ENCODE measurements around the gene FLVCR2.
A peak's percentile ranks its signal among the peaks of the same experiment; 100 is the strongest.

Gene FLVCR2

DNA sequence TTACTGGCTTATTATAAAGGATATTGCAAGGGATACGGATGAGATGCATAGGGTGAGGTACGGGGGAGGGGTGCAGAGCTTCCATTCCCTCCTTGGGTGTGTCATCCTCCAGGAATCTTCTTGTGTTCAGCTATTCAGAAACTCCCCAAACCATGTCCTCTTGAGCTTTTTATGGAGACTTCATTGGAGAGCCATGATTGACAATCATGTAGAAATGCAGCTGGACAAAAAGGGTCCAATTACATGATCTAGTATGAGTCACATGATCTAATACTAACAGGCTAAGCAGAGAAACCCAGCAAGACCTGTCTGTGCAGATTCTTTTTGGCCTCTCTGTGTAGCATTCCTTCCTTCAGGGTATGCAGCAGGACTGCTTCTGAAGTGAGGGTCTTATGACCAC lies 23.9 kb upstream of the FLVCR2 start:
- no peak for DNase-seq (ENCODE audit: low read depth, low spot score)

DNA sequence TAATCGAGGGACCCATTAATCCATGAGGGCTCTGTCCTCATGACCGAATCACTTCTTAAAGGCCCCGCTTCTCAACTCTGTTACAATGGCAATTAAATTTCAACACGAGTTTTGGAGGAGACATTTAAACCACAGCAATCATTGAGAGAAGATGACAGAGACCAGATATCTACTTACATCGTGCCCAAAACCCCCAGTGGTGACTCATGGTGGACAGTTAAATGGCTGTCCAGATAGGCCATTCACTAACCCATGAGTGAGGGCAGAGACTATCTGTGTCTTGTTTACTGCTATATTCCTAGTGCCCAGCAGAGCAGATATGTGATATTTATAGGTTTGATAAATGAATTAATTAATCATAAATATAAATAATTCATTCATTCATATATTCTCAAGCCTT lies 20.0 kb upstream of the FLVCR2 start:
- no peak for DNase-seq (ENCODE audit: low read depth, low spot score)

DNA sequence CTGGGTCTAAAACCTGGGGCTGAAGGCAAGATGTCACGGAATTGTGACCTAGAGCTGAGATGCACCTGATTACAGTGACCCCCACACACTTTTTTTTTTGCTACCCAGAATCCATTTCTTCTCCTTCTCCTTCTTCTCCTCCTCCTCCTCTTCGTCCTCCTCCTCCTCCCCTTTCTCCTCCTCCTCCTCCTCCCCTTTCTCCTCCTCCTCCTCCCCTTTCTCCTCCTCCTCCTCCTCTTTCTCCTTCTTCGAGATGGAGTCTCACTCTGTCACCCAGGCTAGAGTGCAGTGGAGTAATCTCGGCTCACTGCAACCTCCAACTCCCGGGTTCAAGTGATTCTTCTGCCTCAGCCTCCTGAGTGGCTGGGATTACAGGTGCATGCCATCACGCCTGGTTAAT lies 19.4 kb upstream of the FLVCR2 start:
- DNase-seq (ENCODE audit: low read depth, low spot score) = no peak

DNA sequence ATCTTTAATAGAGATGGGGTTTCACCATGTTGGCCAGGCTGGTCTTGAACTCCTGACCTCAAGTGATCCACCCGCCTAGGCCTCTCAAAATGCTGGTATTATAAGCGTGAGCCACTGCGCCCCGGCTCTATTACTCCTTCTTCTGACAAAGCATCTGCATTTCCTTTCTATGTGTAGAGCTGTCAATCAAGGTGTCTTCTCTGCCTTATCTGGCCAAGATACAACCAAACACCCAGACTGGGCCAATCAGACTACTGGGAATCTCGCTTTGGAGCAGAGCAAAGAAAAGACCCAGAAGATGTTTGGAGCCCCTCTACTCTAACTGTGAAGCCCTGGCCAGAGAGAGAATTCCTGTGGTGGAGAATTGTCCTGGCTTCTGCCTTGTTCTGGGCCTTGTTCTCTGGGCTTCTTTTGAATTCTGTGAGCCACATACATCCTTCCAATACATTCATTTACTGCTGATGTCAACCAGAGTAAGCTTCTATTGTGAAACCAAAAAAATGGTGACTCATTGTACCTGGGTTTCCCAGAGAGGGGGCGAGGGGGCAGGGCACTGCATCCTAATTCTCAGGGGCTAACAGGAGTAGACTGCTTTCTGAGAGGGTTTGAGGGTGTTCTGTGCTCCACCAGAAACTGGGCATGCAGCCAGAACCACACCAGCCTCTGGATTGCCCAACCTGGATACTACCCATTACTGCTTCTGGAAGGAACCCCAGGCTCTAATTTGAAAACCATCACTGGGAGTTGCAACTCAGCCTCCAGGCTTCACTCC lies 18.8 kb upstream of the FLVCR2 start:
- peak; percentile 27 for DNase-seq (ENCODE audit: low read depth, low spot score)

DNA sequence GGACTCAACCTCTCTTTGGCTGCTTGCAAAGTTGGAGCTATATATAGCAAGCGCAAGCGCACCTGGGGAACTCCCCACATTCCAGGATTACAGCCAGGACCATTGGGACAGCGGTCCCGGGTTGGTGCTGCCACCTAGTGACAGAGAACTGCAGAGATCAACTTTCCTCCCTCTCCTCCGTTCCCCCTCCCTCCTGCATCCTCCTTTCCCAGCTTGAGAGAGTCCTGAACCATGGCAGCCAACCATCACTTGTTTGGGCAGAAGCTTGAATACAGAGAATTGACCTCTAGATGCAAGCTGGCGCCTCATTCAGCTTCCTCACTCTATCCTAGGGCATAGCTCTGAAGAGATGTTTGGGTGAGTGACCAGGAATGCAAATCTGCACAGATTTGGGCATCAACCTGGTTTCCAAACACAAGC lies 17.4 kb upstream of the FLVCR2 start:
- DNase-seq (ENCODE audit: low read depth, low spot score) = no peak

DNA sequence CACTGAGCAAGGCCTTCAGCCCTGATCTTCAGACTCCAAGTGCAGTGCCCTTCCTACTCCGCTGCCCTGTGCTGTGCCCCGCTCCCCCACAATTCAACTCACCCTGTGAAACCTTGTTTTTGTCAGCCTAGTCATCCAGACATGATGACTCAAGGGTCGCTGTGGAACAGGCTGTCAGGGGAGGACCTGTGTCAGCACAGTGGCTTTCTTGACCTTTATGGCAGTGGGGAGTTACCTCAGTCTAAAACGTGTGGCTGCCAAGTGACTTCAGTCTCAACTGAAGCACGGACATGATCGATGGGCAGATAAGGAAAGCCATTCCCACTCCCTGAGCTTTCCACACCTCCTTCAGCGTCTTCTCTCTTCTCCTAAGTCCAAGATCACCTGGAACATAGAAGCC lies 16.3 kb upstream of the FLVCR2 start:
- peak; percentile 38 for DNase-seq (ENCODE audit: low read depth, low spot score)

DNA sequence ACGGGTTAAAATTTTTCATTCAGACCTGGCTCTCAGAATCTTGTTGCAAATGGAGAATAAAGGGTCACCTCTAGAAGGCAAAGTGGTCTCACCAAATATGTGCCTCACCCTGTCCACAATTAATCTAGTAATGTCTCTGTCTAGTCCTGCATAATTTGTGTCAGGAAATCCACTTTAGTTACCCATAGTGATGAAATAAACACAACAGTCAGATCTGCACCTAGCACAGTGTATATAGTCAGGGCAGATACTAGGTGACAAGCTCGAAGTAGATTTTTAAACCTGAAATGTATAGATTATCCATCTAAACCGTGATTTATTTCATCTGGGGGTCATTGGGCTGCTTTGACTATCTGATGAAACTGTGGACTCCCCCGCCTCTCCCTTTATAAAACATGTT lies 15.9 kb upstream of the FLVCR2 start:
- no peak for DNase-seq (ENCODE audit: low read depth, low spot score)

DNA sequence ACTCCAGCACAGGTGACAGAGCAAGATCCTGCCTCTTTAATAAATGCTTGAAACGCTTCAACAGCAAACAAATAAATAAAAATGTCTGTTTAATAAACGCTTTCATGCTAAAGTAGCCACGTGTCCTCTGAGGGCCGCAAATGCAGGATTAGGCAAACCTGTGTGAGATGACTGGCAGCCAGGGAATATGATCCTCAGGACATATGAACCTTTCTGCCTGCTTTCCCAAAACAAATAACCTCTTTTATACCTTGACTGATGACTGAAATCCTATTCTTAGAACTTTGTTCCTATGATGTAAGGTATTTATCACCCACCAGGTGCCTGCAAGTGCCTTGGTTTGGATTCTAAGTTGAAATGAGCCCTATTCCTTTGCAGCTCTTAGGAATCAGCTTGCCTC lies 14.5 kb upstream of the FLVCR2 start:
- no peak for DNase-seq (ENCODE audit: low read depth, low spot score)

DNA sequence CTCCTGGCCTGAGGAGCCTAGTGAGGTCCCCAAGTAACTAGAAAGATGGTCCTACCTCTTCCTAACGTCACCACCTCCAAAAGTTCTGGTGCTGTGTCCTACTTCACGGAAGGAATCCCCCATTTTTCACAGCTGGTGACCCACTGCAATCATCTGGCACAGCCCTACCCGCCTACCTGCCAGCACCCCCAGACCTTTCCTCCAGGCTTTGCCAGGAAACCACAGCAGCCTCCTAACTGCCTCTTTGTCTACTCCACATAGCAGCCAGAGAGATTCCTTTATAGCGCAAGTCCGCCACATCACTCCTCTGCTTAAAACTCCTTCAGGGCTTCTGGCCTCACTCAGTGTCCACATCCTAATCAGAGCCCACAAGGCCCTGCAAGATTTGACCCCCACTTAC lies 13.4 kb upstream of the FLVCR2 start:
- DNase-seq (ENCODE audit: low read depth, low spot score) = no peak

DNA sequence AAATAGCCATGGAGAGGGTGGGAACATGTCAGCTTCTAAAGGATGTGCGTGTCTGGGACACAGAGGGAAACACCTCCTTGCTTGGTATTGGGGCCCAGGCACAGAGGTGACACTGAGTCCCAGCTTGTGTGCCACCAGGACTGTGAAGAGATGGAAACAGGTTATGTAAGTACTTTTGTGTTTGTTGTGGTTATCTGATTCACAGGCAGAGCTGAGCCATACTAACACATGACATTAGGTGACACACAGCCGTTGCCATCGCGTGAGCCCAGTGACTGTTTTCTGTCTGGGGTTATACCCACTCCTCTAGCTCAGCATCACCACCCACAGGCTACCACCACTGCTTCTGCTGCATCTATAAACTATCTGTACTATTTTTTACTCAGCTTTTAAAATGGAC lies 12.1 kb upstream of the FLVCR2 start:
- peak; percentile 73 for DNase-seq (ENCODE audit: low read depth, low spot score)

DNA sequence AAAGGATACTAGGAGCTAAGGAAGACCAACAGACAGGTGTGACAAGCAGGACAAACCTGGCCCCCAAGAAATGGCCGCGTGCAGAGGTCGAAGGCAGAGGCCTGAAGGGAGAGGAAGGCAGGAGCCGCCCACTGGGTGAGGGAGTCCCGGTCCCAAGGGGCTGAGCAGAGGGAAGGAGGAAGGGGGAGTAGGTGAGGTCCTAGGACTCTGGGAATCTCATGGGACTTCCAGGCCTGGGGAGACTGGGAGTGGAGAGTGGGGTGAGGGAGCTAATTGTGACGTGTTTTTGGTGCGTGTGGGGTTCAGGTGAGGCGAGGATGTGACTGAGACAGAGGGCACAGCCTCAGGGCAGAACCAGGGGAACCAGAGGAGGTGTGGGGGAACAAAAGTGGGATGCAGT lies 11.7 kb upstream of the FLVCR2 start:
- DNase-seq (ENCODE audit: low read depth, low spot score) = no peak

DNA sequence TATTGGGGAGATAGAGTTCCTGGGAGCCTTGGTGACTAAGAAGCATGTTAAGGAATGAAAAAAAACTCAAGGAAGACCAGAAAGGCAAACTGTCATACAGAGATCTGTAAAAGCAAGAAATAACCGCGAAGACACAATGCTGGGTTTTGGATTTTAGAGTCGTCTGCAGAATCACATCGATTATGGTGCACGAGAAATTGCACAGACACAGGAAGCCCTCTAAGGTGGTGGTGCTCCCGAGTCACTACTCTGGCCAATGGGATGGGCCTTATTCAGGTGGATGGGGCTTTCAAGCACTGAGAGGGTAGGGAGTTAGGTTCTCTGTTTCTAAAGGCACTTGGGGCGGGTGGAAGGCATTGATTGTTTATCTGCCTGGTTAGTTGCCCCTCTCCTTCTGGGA lies 10.3 kb upstream of the FLVCR2 start:
- DNase-seq (ENCODE audit: low read depth, low spot score) = no peak

DNA sequence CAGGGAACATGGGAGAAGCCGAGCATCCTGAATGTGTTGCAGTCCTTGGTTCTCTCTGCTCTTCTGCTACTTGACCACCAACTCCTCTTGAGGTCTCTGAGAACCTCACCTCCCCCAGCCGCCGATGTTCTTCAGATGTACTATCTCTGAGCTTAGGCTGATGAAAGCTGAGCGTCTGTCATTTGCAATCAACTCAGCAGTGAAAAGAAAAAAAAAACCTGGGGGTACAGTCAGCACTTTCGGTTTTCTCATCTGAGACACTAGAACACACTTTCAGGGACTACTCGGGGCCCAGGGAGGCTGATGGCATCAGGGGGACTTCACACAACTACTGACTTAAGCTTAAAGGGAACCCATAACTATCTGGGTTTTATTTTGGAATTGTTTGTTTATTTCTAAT lies 9.6 kb upstream of the FLVCR2 start:
- no peak for DNase-seq (ENCODE audit: low read depth, low spot score)

DNA sequence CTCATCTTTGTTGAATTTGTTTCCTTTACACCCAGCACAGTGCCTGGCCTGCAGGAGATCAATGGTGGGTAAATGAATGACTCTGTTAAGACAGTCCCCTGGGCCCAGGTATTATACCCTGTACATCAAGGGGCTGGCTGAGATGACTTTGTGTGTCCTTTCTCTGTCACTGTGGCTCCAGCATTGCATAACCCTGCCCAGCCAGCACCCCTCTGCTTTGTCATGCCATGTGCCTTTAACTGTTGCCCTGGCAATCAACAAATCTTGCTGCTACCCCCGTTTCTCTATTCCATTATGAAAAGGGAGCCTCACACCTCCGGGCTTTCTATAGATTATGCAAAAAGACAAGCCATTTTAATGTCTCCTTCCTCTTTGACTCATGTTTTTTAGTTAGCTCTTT lies 7.6 kb upstream of the FLVCR2 start:
- no peak for DNase-seq (ENCODE audit: low read depth, low spot score)

DNA sequence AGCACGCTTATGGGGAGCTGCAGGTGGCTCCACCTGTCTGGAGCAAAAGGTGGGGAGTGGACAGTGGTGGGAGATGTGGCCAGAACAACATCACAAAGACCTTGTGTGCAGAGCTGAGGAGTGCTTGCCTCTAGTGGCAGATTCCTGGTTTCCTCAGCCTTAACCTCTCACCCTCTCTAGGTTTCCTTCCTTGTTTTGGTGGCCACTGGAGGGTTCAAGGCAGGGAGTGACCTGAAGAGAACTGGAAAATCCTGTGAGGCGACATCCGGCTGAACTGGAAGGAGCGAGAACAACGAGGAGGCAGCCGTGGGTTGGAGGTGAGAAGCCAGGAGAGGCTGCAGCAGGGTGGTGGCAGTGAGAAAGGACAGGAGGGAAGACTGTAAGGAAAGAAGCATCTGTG lies 6.3 kb upstream of the FLVCR2 start:
- DNase-seq (ENCODE audit: low read depth, low spot score) = no peak

DNA sequence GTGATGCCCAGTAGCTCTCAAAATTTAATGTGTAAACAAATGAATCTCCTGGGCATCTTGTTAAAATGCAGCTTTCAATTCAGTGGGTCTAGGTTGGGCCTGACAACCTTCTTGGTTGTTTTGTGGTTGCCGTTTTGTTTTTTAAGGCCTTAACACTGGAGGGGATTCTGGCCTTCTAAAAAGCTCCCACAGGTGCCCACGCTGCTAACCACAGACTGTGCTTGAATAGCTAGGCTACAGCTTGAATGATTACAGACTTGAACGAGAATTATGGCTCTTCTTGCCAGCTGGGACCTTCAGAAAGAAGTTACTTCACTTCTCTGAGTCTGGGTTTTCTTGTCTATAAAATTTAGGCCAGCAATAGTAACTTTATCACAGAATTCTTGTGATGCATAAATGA lies 1.3 kb upstream of the FLVCR2 start:
- no peak for DNase-seq (ENCODE audit: low read depth, low spot score)

DNA sequence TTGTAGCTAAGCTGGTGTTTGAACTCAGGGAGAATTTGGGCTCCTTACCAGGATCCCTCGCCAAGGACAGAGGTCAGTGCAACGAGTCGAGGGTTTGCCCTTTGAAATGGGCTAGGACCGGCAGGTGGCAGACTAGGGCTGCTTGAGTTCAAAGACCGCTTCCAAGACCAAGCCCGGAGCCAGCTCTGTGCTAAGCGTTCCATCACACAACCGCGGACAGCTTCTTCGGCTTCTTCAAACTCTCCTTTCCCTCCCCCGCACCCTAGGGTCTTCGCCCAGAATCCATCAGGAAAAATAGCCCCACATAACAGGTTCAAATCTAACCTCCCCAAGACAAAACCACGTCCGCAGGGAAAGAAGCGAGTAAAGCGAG lies 705 bp upstream of the FLVCR2 start:
- DNase-seq (ENCODE audit: low read depth, low spot score) = peak; percentile 29

DNA sequence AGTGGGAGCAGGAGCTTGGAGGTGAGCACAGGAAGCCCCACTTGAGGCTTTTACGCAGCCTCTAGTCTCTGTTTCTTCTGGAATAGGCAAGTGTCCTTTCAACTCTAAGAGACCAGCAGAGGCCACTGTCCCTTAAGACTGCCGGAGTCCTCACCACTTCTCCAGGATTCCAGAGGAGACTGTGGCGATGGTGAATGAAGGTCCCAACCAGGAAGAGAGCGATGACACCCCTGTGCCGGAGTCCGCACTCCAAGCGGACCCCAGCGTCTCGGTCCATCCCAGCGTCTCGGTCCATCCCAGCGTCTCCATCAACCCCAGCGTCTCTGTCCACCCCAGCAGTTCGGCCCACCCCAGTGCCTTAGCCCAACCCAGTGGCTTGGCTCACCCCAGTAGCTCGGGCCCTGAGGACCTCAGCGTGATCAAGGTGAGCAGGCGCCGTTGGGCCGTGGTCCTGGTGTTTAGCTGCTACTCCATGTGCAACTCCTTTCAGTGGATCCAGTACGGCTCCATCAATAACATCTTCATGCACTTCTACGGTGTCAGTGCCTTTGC lies 442 bp downstream of the FLVCR2 start:
- DNase-seq (ENCODE audit: low read depth, low spot score) = no peak

DNA sequence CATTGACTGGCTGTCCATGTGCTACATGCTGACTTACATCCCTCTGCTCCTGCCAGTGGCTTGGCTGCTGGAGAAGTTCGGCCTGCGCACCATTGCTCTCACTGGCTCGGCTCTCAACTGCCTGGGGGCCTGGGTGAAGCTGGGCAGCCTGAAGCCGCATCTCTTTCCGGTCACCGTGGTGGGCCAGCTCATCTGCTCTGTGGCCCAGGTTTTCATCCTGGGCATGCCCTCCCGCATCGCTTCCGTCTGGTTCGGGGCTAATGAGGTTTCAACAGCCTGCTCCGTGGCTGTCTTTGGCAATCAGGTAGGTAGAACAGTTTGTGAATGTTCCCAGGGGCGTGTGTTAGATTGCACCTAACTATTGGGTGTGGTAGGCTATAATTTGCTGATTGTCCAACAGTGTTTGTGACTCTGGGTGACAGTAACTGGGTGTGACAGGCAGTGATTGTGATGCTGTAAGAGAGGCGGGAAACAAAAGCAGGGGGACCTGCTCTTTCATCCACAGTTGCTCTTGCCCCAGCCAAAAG lies 981 bp downstream of the FLVCR2 start:
- no peak for DNase-seq (ENCODE audit: low read depth, low spot score)

DNA sequence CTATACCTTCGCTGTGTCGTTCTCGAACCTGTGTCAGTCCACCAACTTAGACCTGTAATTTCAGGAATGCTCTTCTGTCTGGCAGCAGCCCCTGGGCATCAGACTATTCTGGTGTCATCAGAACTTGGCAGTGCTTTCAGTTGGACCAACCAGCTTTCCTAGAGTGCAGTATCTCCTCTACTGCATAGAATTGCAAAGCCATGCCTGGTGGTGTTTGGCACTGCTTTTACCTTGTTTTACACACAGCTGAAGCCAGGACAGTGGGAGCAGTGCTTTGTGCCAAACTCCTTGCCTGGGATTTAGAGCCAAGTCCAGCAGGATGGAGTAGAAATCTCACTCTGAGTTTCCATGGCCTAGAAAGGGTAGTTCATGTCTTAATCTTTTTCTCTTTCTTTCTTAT lies 1.5 kb downstream of the FLVCR2 start:
- no peak for DNase-seq (ENCODE audit: low read depth, low spot score)

DNA sequence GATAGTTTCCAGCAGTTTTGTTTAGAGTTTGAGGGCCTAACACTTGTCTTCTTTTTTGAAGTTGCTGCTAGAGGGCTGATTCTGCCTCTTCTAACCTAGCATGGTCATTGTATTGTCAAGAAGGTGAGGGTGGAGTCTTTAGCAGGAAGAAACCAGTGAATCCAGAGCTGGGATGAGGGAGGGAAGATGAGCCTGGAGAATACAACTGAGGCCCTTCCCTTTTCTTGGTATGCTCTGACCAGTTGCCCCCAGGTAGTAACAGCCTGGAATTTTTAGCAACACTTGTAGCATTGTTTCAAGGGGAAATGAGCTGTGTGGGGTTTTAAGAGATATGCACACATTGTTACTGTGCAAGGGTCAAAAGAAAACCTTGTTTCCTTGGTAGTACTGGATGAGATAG lies 9.0 kb downstream of the FLVCR2 start:
- no peak for DNase-seq (ENCODE audit: low read depth, low spot score)

DNA sequence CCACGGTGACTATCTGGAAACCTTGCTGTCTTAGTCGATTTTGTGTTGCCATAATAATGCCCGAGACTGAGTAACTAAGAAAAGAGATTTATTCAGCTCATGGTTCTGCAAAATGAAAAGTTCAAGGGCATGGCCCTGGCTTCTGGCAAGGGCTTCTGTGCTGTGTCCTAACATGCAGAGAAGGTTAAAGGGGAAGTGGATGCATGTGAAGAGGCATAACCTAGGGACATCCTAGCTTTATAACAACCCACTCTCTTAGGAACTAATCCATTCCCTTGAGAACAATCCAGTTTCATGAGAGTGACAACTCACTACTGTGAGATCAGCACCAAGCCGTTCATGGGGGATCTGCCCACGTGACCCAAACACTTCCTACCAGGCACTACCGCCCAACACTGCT lies 11.5 kb downstream of the FLVCR2 start:
- no peak for DNase-seq (ENCODE audit: low read depth, low spot score)

DNA sequence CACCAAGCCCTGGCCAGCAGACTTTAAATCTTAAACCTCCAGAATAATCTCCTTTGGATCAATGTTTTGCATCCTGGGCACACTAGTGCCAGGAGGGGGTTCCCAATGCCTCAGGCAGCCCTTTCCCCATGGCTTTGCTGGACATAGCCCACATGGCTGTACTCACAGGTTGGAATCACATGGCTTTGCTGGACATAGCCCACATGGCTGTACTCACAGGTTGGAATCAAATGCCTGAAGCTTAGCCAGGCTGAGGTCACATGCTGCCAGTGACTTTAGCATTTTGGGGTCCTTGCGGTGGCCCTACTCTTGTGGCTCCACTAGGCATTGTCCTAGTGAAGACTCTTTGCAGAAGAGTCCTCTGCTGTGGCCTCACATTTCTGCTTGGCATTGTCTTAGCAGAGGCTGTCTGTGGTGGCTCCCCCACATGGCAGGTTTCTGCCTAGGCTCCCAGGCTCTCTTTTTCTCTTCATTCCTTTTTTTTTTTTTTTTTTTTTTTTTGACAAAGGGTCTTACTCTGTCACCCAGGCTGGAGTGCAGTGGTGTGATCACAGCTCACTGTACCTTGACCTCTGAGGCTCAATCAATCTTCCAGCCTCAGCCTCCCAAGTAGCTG lies 13.0 kb downstream of the FLVCR2 start:
- DNase-seq (ENCODE audit: low read depth, low spot score) = no peak

All from activated naive CD8-positive, alpha-beta T cell treated with anti-CD3 and anti-CD28 coated beads, Interleukin-2, amount 50 U/mL, for 16 hours (primary cell).